Lower leg skin (tissue), 4 donors: Measurements from ENCODE around the gene NYAP2. TPM values are rescaled to one million over a fixed set of nuclear protein-coding genes. Genes with fewer than 3 reads are reported as not detected.

ENCODE experiments used
- DNase-seq, 2 donors: peaks; one replicate each; pipeline ENCODE4 v3.0.0-alpha.2; 2019; ENCODE audit warnings: low spot score in 2 of 2
- H3K4me3 ChIP-seq: fragments of 200-600 bp; sonication (generic); 2 replicates; pipeline ENCODE4 v1.5.1; 2017; ENCODE audit warnings: mild to moderate bottlenecking, low read depth; ENCODE audit not compliant: poor library complexity, severe bottlenecking
- POLR2A ChIP-seq, 2 donors: fragments of 450-650 bp; IDR thresholded peaks; one replicate each; pipeline ENCODE4 v1.6.1; 2016 to 2017; ENCODE audit warnings: antibody characterized with exemption in 2 of 2, mild to moderate bottlenecking in 1 of 2, moderate library complexity in 1 of 2
- WGBS, 2 donors: methylation state at CpG; one replicate each; pipeline ENCODE4 v1.1.5; 2018; 5-methylcytosine and 5-hydroxymethylcytosine counted together
- intact Hi-C: fragments of 100-400 bp; cut with DNase I; formaldehyde crosslinking; loops from one replicate; pipeline ENCODE4 v1.15.0; 2023; ENCODE audit warnings: low total_unique reads
- total RNA-seq, 4 donors: library from RNA; depleted of rRNA; stranded (reverse); fragments of >200 nt; gene quantifications; one replicate each; pipeline ENCODE4 v1.1.0, GENCODE V29; 2016
- TF ChIP-seq, protein P1 (sequence below), 3 donors: fragments of 450-650 bp; IDR thresholded peaks; one replicate each; pipeline ENCODE4 v1.5.1; 2016; ENCODE audit warnings: antibody characterized with exemption in 3 of 3, mild to moderate bottlenecking in 3 of 3, moderate library complexity in 2 of 3

Gene NYAP2
- total RNA-seq, 4 donors from 2014 or later: not detected

DNA sequence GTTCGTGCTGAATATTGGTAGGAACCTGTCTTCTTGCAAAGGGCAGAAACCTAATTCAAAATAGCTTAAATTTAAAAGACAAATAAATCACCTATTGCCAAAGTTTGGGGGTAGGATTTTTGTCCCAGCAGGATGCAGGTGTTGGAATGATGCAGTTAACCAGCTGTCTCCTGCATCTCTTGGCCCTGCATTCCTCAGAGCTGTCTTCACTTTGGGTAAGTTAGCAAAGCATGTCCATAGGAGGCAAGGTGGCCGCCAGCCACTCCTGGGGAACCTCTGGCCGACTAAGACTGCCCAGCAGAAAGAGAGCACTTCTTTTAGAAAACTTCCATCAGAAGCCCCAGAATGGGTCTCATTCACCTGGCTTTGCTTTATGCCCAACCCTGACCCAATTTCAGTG is 20.5 kb upstream of the NYAP2 start:
- H3K4me3 ChIP-seq: no peak overlapping the region
- TF ChIP-seq, protein P1, sequence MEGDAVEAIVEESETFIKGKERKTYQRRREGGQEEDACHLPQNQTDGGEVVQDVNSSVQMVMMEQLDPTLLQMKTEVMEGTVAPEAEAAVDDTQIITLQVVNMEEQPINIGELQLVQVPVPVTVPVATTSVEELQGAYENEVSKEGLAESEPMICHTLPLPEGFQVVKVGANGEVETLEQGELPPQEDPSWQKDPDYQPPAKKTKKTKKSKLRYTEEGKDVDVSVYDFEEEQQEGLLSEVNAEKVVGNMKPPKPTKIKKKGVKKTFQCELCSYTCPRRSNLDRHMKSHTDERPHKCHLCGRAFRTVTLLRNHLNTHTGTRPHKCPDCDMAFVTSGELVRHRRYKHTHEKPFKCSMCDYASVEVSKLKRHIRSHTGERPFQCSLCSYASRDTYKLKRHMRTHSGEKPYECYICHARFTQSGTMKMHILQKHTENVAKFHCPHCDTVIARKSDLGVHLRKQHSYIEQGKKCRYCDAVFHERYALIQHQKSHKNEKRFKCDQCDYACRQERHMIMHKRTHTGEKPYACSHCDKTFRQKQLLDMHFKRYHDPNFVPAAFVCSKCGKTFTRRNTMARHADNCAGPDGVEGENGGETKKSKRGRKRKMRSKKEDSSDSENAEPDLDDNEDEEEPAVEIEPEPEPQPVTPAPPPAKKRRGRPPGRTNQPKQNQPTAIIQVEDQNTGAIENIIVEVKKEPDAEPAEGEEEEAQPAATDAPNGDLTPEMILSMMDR (IDR thresholded peaks at IDR 0.05): no peak
- no peak for TF ChIP-seq POLR2A (IDR thresholded peaks at IDR 0.05)
- DNase-seq: no peak
- WGBS, 2 donors: 70 to 75% methylated on average over 3 of the region's 3 CpGs
- intact Hi-C loops: no loop called here

DNA sequence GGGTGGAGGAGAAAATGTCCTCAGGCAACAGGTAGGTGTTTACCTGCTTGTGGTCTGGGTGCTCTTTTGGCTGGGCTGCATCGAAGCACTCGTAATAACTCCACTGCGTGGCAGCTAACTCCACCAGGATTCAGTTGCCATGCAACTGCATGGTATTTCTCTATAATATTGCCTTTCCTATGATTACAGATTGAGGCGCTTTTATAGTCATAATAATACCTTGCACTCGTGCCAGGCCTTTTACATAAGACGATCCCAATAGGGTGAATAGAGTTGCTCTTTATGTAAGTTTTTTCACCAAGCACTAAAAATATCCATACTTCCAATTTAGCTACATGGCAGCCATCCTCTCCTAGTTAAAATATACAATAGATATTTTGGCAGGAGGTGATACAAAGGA is 19.7 kb upstream of the NYAP2 start:
- TF ChIP-seq, protein P1 (IDR thresholded peaks at IDR 0.05): no peak
- 74 to 78% methylated on average over 6 of the region's 6 CpGs for WGBS, 2 donors
- no peak overlapping the region for H3K4me3 ChIP-seq
- intact Hi-C loops: no loop called here
- DNase-seq: no peak

- DNase-seq: no peak
- WGBS, 2 donors: 83 to 87% methylated on average over 4 of the region's 4 CpGs
- H3K4me3 ChIP-seq: no peak overlapping the region
These were observed 17.9 kb upstream of the NYAP2 start for GRCh38 chr2:225381609-225382008.

DNA sequence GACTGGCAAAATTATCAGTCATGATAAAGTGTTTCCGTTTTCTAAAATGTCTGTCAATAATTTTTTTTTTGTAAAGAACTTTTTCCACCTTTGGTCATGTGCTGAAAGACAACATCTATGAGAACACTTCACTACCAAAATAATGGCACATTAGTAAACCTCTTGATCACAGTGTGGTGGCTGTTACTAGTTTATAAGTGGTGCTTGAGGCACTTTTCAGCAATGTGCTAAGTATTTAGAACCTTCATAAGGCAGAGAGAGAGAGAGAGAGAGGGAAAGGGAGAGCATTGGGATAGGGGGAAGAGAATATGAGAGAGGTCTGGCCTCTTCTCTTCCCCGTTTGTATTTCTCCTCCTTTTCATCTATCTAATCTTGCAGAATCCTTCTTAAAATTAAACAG is 1.1 kb upstream of the NYAP2 start:
- H3K4me3 ChIP-seq: no peak overlapping the region
- DNase-seq: no peak
- WGBS, 2 donors: 55 to 64% methylated on average over 2 of the region's 2 CpGs
- TF ChIP-seq, protein P1 (IDR thresholded peaks at IDR 0.05): no peak
- no peak for TF ChIP-seq POLR2A (IDR thresholded peaks at IDR 0.05)
- intact Hi-C loops: no loop called here

More at GRCh38 chr2:225381609-225382008, 17.9 kb upstream of the NYAP2 start:
- TF ChIP-seq, protein P1 (IDR thresholded peaks at IDR 0.05): no peak
- no peak for TF ChIP-seq POLR2A (IDR thresholded peaks at IDR 0.05)
- intact Hi-C loops: no loop called here

DNA sequence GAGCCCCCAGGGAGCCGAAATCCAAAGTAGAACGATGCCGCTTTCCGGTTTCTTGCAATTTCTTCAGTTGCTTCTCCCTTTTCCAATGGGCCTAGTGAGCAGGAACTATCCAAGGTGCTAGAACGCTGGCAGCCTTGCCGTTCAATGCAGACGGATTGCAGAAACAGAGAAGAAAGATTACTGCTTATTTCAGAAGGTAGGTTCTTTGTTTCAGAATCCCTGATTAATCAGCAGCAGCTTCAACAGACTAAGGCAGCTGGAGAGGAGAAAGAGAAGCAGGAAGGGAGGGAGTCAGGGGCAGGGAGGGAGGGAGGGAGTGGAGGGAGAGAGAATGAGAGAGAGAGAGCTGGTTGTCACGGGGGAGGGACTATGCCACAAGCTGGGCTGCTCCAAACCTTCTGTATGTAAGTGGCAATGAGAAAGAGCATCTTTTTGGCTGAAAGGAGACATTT is 576 bp downstream of the NYAP2 start:
- WGBS, 2 donors: 8 to 10% methylated on average over 8 of the region's 8 CpGs
- intact Hi-C loops: no loop called here
- H3K4me3 ChIP-seq: no peak overlapping the region
- TF ChIP-seq, protein P1 (IDR thresholded peaks at IDR 0.05): no peak
- no peak for TF ChIP-seq POLR2A (IDR thresholded peaks at IDR 0.05)
- no peak for DNase-seq
